OCI-LY3 (cell line): Measurements from ENCODE around the gene TUBG1.

ENCODE experiments used
- EZH2phosphoT487 ChIP-seq: fragments of 200-600 bp; shearing (Covaris generic); IDR thresholded peaks from 2 replicates; pipeline ENCODE4 v1.6.1; 2018; ENCODE audit warnings: antibody characterized with exemption, mixed run types, low read depth
- TF ChIP-seq, protein P1 (sequence below): fragments of 200-600, 300-600 bp; sonication (generic); IDR thresholded peaks from 2 replicates; pipeline ENCODE4 v1.5.1; 2014; ENCODE audit warnings: antibody characterized with exemption, low read length, low read depth

DNA sequence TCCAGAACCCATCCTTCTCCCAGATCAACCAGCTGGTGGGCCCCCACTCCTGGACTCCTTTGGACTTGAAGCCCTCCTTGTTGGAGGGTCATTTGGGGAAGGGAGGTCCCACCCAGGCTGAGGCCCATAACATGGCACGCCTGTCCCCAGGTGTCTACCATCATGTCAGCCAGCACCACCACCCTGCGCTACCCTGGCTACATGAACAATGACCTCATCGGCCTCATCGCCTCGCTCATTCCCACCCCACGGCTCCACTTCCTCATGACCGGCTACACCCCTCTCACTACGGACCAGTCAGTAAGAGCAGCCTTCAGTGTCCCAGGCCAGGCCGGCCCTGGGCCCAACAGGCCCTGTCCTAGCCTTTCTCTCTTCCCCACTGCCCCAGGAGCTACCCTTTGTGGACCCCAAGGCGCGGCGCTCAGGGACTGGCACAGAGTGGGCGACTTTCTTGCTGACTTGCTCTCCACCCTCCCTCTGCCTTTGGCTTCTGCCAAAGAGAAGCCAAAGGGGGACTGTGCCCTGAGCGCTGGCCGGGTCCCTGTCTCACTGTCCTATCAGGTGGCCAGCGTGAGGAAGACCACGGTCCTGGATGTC, 4.3 kb downstream of the TUBG1 start:
- TF ChIP-seq, protein P1, sequence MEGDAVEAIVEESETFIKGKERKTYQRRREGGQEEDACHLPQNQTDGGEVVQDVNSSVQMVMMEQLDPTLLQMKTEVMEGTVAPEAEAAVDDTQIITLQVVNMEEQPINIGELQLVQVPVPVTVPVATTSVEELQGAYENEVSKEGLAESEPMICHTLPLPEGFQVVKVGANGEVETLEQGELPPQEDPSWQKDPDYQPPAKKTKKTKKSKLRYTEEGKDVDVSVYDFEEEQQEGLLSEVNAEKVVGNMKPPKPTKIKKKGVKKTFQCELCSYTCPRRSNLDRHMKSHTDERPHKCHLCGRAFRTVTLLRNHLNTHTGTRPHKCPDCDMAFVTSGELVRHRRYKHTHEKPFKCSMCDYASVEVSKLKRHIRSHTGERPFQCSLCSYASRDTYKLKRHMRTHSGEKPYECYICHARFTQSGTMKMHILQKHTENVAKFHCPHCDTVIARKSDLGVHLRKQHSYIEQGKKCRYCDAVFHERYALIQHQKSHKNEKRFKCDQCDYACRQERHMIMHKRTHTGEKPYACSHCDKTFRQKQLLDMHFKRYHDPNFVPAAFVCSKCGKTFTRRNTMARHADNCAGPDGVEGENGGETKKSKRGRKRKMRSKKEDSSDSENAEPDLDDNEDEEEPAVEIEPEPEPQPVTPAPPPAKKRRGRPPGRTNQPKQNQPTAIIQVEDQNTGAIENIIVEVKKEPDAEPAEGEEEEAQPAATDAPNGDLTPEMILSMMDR = no peak
- TF ChIP-seq EZH2phosphoT487 = no peak
